Measurements from ENCODE around the gene MND1. TPM values are rescaled to one million over a fixed set of nuclear protein-coding genes. Genes with fewer than 3 reads are reported as not detected.

The MND1 gene
- total RNA-seq, 3 donors from 2014 or later (not counting 1 experiment from before 2014, with no cell fraction given) = 0.33 TPM; not detected in 2

DNA sequence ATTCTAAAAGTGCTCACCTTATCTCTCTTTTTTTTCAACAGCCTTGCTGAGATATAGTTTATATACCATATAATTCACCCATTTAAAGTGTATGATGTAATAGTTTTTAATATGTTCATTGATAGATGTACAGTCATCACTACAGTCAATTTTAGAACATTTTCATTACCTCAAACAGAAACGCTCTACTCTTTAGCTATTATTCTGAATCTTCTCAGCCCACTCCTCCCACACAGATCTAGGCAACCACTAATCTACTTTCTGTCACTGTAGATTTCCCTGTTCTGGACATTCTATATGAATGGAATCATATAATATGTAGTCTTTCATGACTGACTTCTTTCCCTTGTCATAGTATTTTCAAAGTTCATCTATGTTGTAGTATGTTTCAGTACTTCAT is 22.6 kb downstream of the MND1 start:
- Mint-ChIP-seq H3K27ac (no peak overlapping the region), H3K4me3 (no peak overlapping the region), H3K4me1 (no peaks in the 10 kb centered on the region), H3K36me3 (no peaks in the 10 kb centered on the region), H3K27me3 (ENCODE audit: low read depth in 2 of 2) (no peaks in the 10 kb centered on the region), H3K9me3 (no peaks in the 10 kb centered on the region)
- TF ChIP-seq, protein P1, sequence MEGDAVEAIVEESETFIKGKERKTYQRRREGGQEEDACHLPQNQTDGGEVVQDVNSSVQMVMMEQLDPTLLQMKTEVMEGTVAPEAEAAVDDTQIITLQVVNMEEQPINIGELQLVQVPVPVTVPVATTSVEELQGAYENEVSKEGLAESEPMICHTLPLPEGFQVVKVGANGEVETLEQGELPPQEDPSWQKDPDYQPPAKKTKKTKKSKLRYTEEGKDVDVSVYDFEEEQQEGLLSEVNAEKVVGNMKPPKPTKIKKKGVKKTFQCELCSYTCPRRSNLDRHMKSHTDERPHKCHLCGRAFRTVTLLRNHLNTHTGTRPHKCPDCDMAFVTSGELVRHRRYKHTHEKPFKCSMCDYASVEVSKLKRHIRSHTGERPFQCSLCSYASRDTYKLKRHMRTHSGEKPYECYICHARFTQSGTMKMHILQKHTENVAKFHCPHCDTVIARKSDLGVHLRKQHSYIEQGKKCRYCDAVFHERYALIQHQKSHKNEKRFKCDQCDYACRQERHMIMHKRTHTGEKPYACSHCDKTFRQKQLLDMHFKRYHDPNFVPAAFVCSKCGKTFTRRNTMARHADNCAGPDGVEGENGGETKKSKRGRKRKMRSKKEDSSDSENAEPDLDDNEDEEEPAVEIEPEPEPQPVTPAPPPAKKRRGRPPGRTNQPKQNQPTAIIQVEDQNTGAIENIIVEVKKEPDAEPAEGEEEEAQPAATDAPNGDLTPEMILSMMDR (IDR thresholded peaks at IDR 0.05) = no peak
- DNase-seq (no peak), ATAC-seq (no peak)
- intact Hi-C loops (cut with micrococcal nuclease) = no loop called here
- Histone ChIP-seq H3K36me3 (ENCODE audit: control insufficient read depth, insufficient read depth, low read length) (no peaks in the 10 kb centered on the region), H3K4me3 (ENCODE audit: low read length) (no peak overlapping the region), H3K9me3 (ENCODE audit: control insufficient read depth, insufficient read depth, low read length) (no peaks in the 10 kb centered on the region), H3K27ac (ENCODE audit: low read length) (no peak overlapping the region), H3K4me1 (ENCODE audit: control insufficient read depth, insufficient read depth, low read length) (no peaks in the 10 kb centered on the region), H3K27me3 (ENCODE audit: control insufficient read depth, insufficient read depth, low read length) (no peaks in the 10 kb centered on the region)
- 100% methylated on average over 1 of the region's 1 CpG for WGBS (ENCODE audit: insufficient coverage)

DNA sequence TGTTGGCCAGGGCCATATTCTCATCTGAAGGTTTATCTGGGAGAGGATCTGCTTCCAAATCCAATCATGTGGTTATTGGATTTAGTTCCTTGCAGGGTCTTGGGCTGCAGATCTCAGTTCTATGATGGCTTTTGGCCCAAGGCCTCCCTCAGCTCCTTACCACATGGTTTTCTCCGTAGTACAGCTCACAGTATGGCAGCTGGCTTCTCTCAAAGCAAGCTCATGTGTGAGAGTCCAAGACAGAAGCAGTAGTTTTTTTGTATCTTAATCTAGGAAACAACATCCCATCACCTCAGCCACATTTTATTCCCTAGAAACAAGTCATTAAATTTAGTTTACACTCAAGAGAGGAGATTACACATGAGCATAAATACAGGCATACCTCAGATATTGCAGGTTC is 24.5 kb downstream of the MND1 start:
- Histone ChIP-seq H3K36me3 (ENCODE audit: control insufficient read depth, insufficient read depth, low read length) (no peaks in the 10 kb centered on the region), H3K27me3 (ENCODE audit: control insufficient read depth, insufficient read depth, low read length) (no peaks in the 10 kb centered on the region), H3K4me1 (ENCODE audit: control insufficient read depth, insufficient read depth, low read length) (no peaks in the 10 kb centered on the region), H3K9me3 (ENCODE audit: control insufficient read depth, insufficient read depth, low read length) (no peaks in the 10 kb centered on the region), H3K4me3 (ENCODE audit: low read length) (no peak overlapping the region), H3K27ac (ENCODE audit: low read length) (no peak overlapping the region)
- ATAC-seq (no peak), DNase-seq (no peak)
- Mint-ChIP-seq H3K4me3 (no peak overlapping the region), H3K4me1 (no peaks in the 10 kb centered on the region), H3K27ac (no peak overlapping the region), H3K9me3 (peaks cover 0 to 6% of the 10 kb centered on the region in 2 donors), H3K27me3 (ENCODE audit: low read depth in 2 of 2) (no peaks in the 10 kb centered on the region), H3K36me3 (peaks cover 9% of the 10 kb centered on the region)
- WGBS (ENCODE audit: insufficient coverage) = 100% methylated on average over 1 of the region's 1 CpG
- TF ChIP-seq, protein P1 (IDR thresholded peaks at IDR 0.05) = no peak
- intact Hi-C loops (cut with micrococcal nuclease) = no loop called here

DNA sequence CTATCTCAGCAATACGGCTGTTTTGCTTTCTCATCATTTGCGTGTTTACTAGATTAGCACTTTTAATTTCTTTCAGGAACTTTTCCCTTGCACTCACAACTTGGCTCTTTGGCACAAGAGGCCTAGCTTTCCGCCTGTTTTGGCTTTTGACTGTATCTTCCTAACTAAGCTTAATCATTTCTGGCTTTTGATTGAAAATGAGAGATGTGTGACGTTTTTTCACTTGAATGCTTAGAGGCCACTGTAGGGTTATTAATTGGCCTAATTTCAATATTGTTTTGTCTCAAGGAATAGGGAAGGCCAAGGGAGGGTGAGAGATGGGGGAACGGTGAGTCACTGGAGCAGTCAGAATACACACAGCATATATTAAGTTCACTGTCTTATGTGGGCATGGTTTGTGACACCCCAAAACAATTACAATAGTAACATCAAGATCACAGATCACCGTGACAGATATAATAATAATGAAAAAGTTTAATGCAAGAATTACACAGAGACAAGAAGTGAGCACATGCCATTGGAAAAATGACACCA is 27.3 kb downstream of the MND1 start:
- Histone ChIP-seq H3K36me3 (ENCODE audit: control insufficient read depth, insufficient read depth, low read length) (no peaks in the 10 kb centered on the region), H3K27me3 (ENCODE audit: control insufficient read depth, insufficient read depth, low read length) (no peaks in the 10 kb centered on the region), H3K4me3 (ENCODE audit: low read length) (no peak overlapping the region), H3K27ac (ENCODE audit: low read length) (no peak overlapping the region), H3K9me3 (ENCODE audit: control insufficient read depth, insufficient read depth, low read length) (no peaks in the 10 kb centered on the region), H3K4me1 (ENCODE audit: control insufficient read depth, insufficient read depth, low read length) (no peaks in the 10 kb centered on the region)
- no peak for ATAC-seq
- Mint-ChIP-seq H3K36me3 (peaks cover 9% of the 10 kb centered on the region), H3K9me3 (peaks cover 0 to 6% of the 10 kb centered on the region in 2 donors), H3K4me1 (no peaks in the 10 kb centered on the region), H3K27ac (no peak overlapping the region), H3K27me3 (ENCODE audit: low read depth in 2 of 2) (no peaks in the 10 kb centered on the region), H3K4me3 (no peak overlapping the region)
- WGBS (ENCODE audit: insufficient coverage) = 84% methylated on average over 4 of the region's 6 CpGs
- DNase-seq = no peak
- TF ChIP-seq, protein P1 (IDR thresholded peaks at IDR 0.05) = no peak
- intact Hi-C loops (cut with micrococcal nuclease) = no loop called here

DNA sequence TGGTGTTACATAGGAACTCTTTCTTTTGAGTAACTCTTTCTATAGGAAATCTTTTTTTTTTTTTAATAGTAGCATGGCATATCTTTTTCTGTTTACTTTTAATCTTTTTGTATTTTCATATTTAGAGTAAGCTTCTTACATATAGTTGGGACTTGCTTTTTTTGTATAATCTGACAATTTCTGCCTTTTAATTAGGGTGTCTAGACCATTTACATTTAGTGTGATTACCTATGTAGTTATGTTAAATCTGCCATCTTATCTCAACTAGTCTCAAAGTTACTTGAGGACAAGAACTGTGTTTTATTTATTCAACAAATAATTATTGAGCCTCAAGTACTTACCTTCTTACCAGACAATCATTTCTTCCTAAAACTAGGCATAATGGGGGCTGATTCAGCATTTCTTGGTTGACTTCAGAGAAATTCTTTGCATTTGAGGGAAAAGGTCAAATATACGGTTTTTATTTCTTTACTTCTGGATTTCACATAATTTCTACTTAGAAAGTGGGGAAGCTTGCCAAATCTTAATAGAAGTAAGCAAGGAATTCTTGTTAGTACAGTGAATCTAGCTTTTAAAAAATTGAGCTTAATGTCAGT is 28.6 kb downstream of the MND1 start:
- Mint-ChIP-seq H3K9me3 (peaks cover 0 to 6% of the 10 kb centered on the region in 2 donors), H3K4me1 (no peaks in the 10 kb centered on the region), H3K27me3 (ENCODE audit: low read depth in 2 of 2) (no peaks in the 10 kb centered on the region), H3K36me3 (peaks cover 9% of the 10 kb centered on the region), H3K4me3 (no peak overlapping the region), H3K27ac (no peak overlapping the region)
- no peaks in the 10 kb centered on the region for H3K9me3 ChIP-seq (ENCODE audit: control insufficient read depth, insufficient read depth, low read length)
- no peak overlapping the region for H3K4me3 ChIP-seq (ENCODE audit: low read length)
- no peaks in the 10 kb centered on the region for H3K27me3 ChIP-seq (ENCODE audit: control insufficient read depth, insufficient read depth, low read length)
- H3K4me1 ChIP-seq (ENCODE audit: control insufficient read depth, insufficient read depth, low read length) = no peaks in the 10 kb centered on the region
- no peak for DNase-seq
- H3K36me3 ChIP-seq (ENCODE audit: control insufficient read depth, insufficient read depth, low read length) = no peaks in the 10 kb centered on the region
- TF ChIP-seq, protein P1 (IDR thresholded peaks at IDR 0.05) = no peak
- WGBS (ENCODE audit: insufficient coverage) = no CpG with 5 or more reads among the region's 1 CpG
- intact Hi-C loops (cut with micrococcal nuclease) = no loop called here
- ATAC-seq = no peak
- H3K27ac ChIP-seq (ENCODE audit: low read length) = no peak overlapping the region

Data from natural killer cell (primary cell).